H1 (cell line): ENCODE measurements around the gene SLX4IP. TPM values are rescaled to one million over a fixed set of nuclear protein-coding genes. Genes with fewer than 3 reads are reported as not detected.

Experiments used
- CTCF ChIA-PET: fragments of 300-600 bp; sonication (Branson Sonifier 250); formaldehyde crosslinking; loops from one replicate; lab custom pipeline; 2021; ENCODE audit not compliant: partially characterized antibody; lab: Charles Lee
- POLR2A ChIA-PET: fragments of 300-600 bp; sonication (Branson Sonifier 250); formaldehyde crosslinking; loops from one replicate; lab custom pipeline; 2021; ENCODE audit warnings: inconsistent platforms; ENCODE audit not compliant: partially characterized antibody; lab: Charles Lee
- DNase-seq, 2 experiments: peaks; one replicate each; pipeline versions ENCODE4 v3.0.0 to v3.0.0-alpha.2; 2010 to 2022; ENCODE audit warnings: low spot score in 2 of 2, low read depth in 1 of 2, mixed read lengths in 1 of 2
- FAIRE-seq: peaks from 2 replicates; lab custom pipeline; 2011; peaks lifted over from hg19 to GRCh38; lab: Jason Lieb, UNC
- H2AFZ ChIP-seq: 2 replicates; pipeline ENCODE4 v1.8.1; 2012; ENCODE audit warnings: low read length, inconsistent platforms
- H2AK5ac ChIP-seq: 2 replicates; pipeline ENCODE4 v1.6.1; 2013; ENCODE audit warnings: low read depth, low read length
- H2BK120ac ChIP-seq: replicated peaks from 2 replicates; pipeline ENCODE3; 2013; ENCODE audit warnings: low read depth, low read length, inconsistent platforms
- H2BK12ac ChIP-seq: 2 replicates; pipeline ENCODE4 v1.6.1; 2013; ENCODE audit warnings: low read depth, low read length
- H2BK15ac ChIP-seq: 2 replicates; pipeline ENCODE4 v1.6.1; 2013; ENCODE audit warnings: low read length
- H2BK20ac ChIP-seq: 2 replicates; pipeline ENCODE4 v1.6.1; 2013; ENCODE audit warnings: low read length
- H2BK5ac ChIP-seq: 2 replicates; pipeline ENCODE4 v1.6.1; 2013; ENCODE audit warnings: low read depth, low read length
- H3K14ac ChIP-seq: 2 replicates; pipeline ENCODE4 v1.6.1; 2013; ENCODE audit warnings: inconsistent platforms; ENCODE audit not compliant: insufficient read length
- H3K18ac ChIP-seq: 2 replicates; pipeline ENCODE4 v1.6.1; 2013; ENCODE audit warnings: low read length; ENCODE audit errors: extremely low read depth
- H3K23ac ChIP-seq: 2 replicates; pipeline ENCODE4 v1.6.1; 2013; ENCODE audit warnings: inconsistent platforms; ENCODE audit not compliant: insufficient read length
- H3K23me2 ChIP-seq: 2 replicates; pipeline ENCODE4 v1.6.1; 2013; ENCODE audit warnings: low read depth, low read length
- H3K27ac ChIP-seq: 2 replicates; pipeline ENCODE4 v1.6.1; 2011; ENCODE audit warnings: low read depth, low read length, inconsistent platforms
- H3K27me3 ChIP-seq, 4 experiments: replicated peaks in 1 of 4; 1 replicate in 1 of 4; 2 replicates in 3 of 4; pipeline versions ENCODE4 v1.6.1 to v1.8.1; 2011 to 2013; ENCODE audit warnings: low read length in 3 of 4, mild to moderate bottlenecking in 3 of 4, inconsistent platforms in 2 of 4, mixed read lengths in 2 of 4, moderate library complexity in 1 of 4; ENCODE audit not compliant: control insufficient read depth in 3 of 4, insufficient read depth in 3 of 4; ENCODE audit errors: extremely low read depth in 1 of 4
- H3K36me3 ChIP-seq, 4 experiments: 2 replicates each; pipeline versions ENCODE4 v1.6.1 to v1.8.1; 2011 to 2013; ENCODE audit warnings: mild to moderate bottlenecking in 4 of 4, low read length in 3 of 4, moderate library complexity in 2 of 4, control low read depth in 1 of 4, inconsistent platforms in 1 of 4; ENCODE audit not compliant: insufficient read depth in 4 of 4, control insufficient read depth in 2 of 4
- H3K4ac ChIP-seq: replicated peaks from 2 replicates; pipeline ENCODE3; 2013; ENCODE audit warnings: low read length, low read depth, mixed read lengths, inconsistent platforms; ENCODE audit not compliant: insufficient read length
- H3K4me1 ChIP-seq, 4 experiments: replicated peaks in 1 of 4; 1 replicate in 1 of 4; 2 replicates in 3 of 4; pipeline versions ENCODE4 v1.6.1 to v1.8.1; 2011 to 2013; ENCODE audit warnings: low read length in 3 of 4, inconsistent platforms in 2 of 4, mixed read lengths in 1 of 4; ENCODE audit not compliant: insufficient read depth in 4 of 4, control insufficient read depth in 3 of 4
- H3K4me2 ChIP-seq, 2 experiments: 2 replicates each; pipeline versions ENCODE4 v1.6.1 to v1.8.1; 2011 to 2013; ENCODE audit warnings: low read depth in 2 of 2, low read length in 2 of 2, control low read depth in 1 of 2, inconsistent platforms in 1 of 2, mild to moderate bottlenecking in 1 of 2; ENCODE audit not compliant: insufficient read depth in 1 of 2
- H3K4me3 ChIP-seq, 4 experiments: fragments of 200-600, 300-600 bp in 1 of 4; sonication (generic), shearing (Covaris generic), sonication (Bioruptor Twin) in 1 of 4; 2 replicates each; pipeline versions ENCODE4 v1.5.1 to v1.8.1; 2011 to 2016; ENCODE audit warnings: low read length in 4 of 4, low read depth in 3 of 4, control low read depth in 2 of 4, inconsistent platforms in 2 of 4, mild to moderate bottlenecking in 2 of 4, mixed read lengths in 1 of 4, moderate library complexity in 1 of 4; ENCODE audit not compliant: insufficient read depth in 2 of 4; ENCODE audit errors: extremely low read depth in 1 of 4
- H3K56ac ChIP-seq: replicated peaks from 2 replicates; pipeline ENCODE3; 2013; ENCODE audit warnings: low read depth, mild to moderate bottlenecking, mixed read lengths, low read length, inconsistent platforms; ENCODE audit not compliant: insufficient read length
- H3K79me1 ChIP-seq: 2 replicates; pipeline ENCODE4 v1.6.1; 2013; ENCODE audit warnings: low read depth, low read length, control low read depth
- H3K79me2 ChIP-seq, 2 experiments: 2 replicates each; pipeline versions ENCODE4 v1.6.1 to v1.8.1; 2012 to 2013; ENCODE audit warnings: low read length in 2 of 2, mild to moderate bottlenecking in 2 of 2, inconsistent platforms in 1 of 2; ENCODE audit not compliant: insufficient read depth in 2 of 2, control insufficient read depth in 1 of 2
- H3K9ac ChIP-seq, 4 experiments: replicated peaks in 1 of 4; 1 replicate in 1 of 4; 2 replicates in 3 of 4; pipeline versions ENCODE4 v1.6.1 to v1.8.1; 2011 to 2013; ENCODE audit warnings: low read depth in 3 of 4, low read length in 3 of 4, control low read depth in 2 of 4, mild to moderate bottlenecking in 2 of 4, moderate library complexity in 2 of 4, inconsistent platforms in 1 of 4; ENCODE audit errors: extremely low read depth in 1 of 4
- H3K9me3 ChIP-seq, 2 experiments: 2 replicates each; pipeline versions ENCODE4 v1.6.1 to v1.8.1; 2012 to 2013; ENCODE audit warnings: mild to moderate bottlenecking in 2 of 2, moderate library complexity in 2 of 2, control low read depth in 1 of 2, inconsistent platforms in 1 of 2, low read depth in 1 of 2, low read length in 1 of 2, mixed read lengths in 1 of 2; ENCODE audit not compliant: insufficient read depth in 2 of 2
- H4K20me1 ChIP-seq, 2 experiments: replicated peaks in 1 of 2; 2 replicates each; pipeline versions ENCODE3 to v1.8.1; 2011 to 2013; ENCODE audit warnings: inconsistent platforms in 2 of 2, low read length in 2 of 2, mild to moderate bottlenecking in 1 of 2; ENCODE audit not compliant: insufficient read depth in 2 of 2, control insufficient read depth in 1 of 2
- H4K5ac ChIP-seq: 2 replicates; pipeline ENCODE4 v1.6.1; 2013; ENCODE audit warnings: low read length, low read depth, mixed read lengths, inconsistent platforms; ENCODE audit not compliant: insufficient read length
- H4K8ac ChIP-seq: 2 replicates; pipeline ENCODE4 v1.8.0; 2013; ENCODE audit warnings: mild to moderate bottlenecking, moderate library complexity, low read length, inconsistent platforms; ENCODE audit not compliant: insufficient read depth; ENCODE audit errors: extremely low read depth
- H4K91ac ChIP-seq: replicated peaks from 2 replicates; pipeline ENCODE3; 2013; ENCODE audit warnings: low read length, mixed read lengths, inconsistent platforms; ENCODE audit not compliant: insufficient read length
- BACH1 ChIP-seq: IDR thresholded peaks from 2 replicates; pipeline ENCODE4 v1.6.1; 2012; ENCODE audit warnings: low read length, improper control_type of control experiment
- GTF2F1 ChIP-seq: IDR thresholded peaks from 2 replicates; pipeline ENCODE4 v1.6.1; 2012; ENCODE audit warnings: low read depth, low read length, improper control_type of control experiment, borderline replicate concordance
- PHF8 ChIP-seq: fragments of 200-600 bp; sonication (generic); conservative IDR thresholded peaks from 2 replicates; pipeline ENCODE4 v1.7.1; 2012; ENCODE audit warnings: low read depth, mild to moderate bottlenecking, inconsistent platforms, low read length, moderate library complexity
- RXRA ChIP-seq: IDR thresholded peaks from 2 replicates; pipeline ENCODE4 v1.6.1; 2011; ENCODE audit warnings: low read depth, mild to moderate bottlenecking, low read length, moderate library complexity; ENCODE audit not compliant: insufficient read depth
- TBP ChIP-seq: IDR thresholded peaks from 2 replicates; pipeline ENCODE4 v1.6.1; 2011; ENCODE audit warnings: low read depth, low read length, improper control_type of control experiment
- ZNF274 ChIP-seq: IDR thresholded peaks from 2 replicates; pipeline ENCODE4 v1.7.0; 2012; ENCODE audit warnings: low read length, borderline replicate concordance; ENCODE audit errors: extremely low read depth
- WGBS, 2 experiments: shearing (Covaris generic) in 1 of 2; methylation state at CpG; one replicate each; pipeline versions ENCODE4 v1.1.6 to v1.1.7; 2013 to 2015; ENCODE audit warnings: low lambda C conversion rate in 2 of 2, mixed read lengths in 2 of 2, inconsistent platforms in 1 of 2, low coverage in 1 of 2, missing lambda C conversion rate in 1 of 2; ENCODE audit not compliant: insufficient replicate concordance in 2 of 2, insufficient coverage in 1 of 2, insufficient read length in 1 of 2; ENCODE audit errors: extremely low coverage in 1 of 2, missing lambda C conversion rate in 1 of 2; 5-methylcytosine and 5-hydroxymethylcytosine counted together
- polyA plus RNA-seq, 7 experiments: library from polyadenylated mRNA; depleted of rRNA in 3 of 7; stranded (reverse) in 5 of 7; unstranded in 2 of 7; fragments of >200 nt in 5 of 7; fragments of 200-250 nt in 2 of 7; gene quantifications; 1 replicate in 5 of 7; 2 replicates in 1 of 7; 4 replicates in 1 of 7; pipeline versions ENCODE4 v1.2.1 to v1.2.3, GENCODE V29; 2011 to 2013; ENCODE audit warnings: missing spikeins in 2 of 7, mixed read lengths in 2 of 7
- total RNA-seq: library from RNA; stranded (reverse); fragmentation: NEBNext Ultra II Directional; extraction: Animal tissue kit (Norgen Biotek cat#: 25700); gene quantifications from 2 replicates; pipeline ENCODE4 v1.2.1, GENCODE V29; 2021

Gene SLX4IP
- total and polyA plus RNA-seq, 2 of the 8 experiments (the other 6 are each of a cell fraction or from before 2014, with no cell fraction given): 2.4 to 8.7 TPM

- FAIRE-seq: no peak
- no peak overlapping the region; the same call in 1 of the 2 replicates for H3K27ac ChIP-seq
- no peak overlapping the region for H2AFZ ChIP-seq
- H3K9me3 ChIP-seq: no peaks in the 10 kb centered on the region
- no peak overlapping the region for H4K8ac ChIP-seq
- ChIA-PET POLR2A (no interaction called here), CTCF (interaction anchor here (1.0 to 2.8 kb wide), 3 partner anchors 10 to 649 kb away, joined by 3 to 6 read pairs (median 3); no protein-coding TSS in a partner anchor)
- H3K4me3 ChIP-seq: no peak overlapping the region
- 90% methylated on average over 5 of the region's 5 CpGs; no CpG with 5 or more reads in 1 of the 2 experiments for WGBS, 2 experiments
- H3K79me2 ChIP-seq: no peaks in the 10 kb centered on the region
- H3K14ac ChIP-seq: no peak overlapping the region
- no peak overlapping the region for H3K23ac ChIP-seq
- H3K27me3 ChIP-seq: no peaks in the 10 kb centered on the region
- H2BK120ac ChIP-seq: no peak overlapping the region
- H4K5ac ChIP-seq: no peak overlapping the region
- no peak overlapping the region for H2BK5ac ChIP-seq
- no peaks in the 10 kb centered on the region for H4K20me1 ChIP-seq
- no peak overlapping the region for H2BK12ac ChIP-seq
- H4K91ac ChIP-seq: no peak overlapping the region
- no peaks in the 10 kb centered on the region for H3K36me3 ChIP-seq
- peaks cover 3 to 31% (median 14%) of the 10 kb centered on the region in 4 experiments for H3K4me1 ChIP-seq
- H3K23me2 ChIP-seq: no peaks in the 10 kb centered on the region
- no peak for DNase-seq
- no peak overlapping the region for H3K9ac ChIP-seq
- H3K18ac ChIP-seq: no peak overlapping the region
- H2BK15ac ChIP-seq: no peak overlapping the region
- H2BK20ac ChIP-seq: no peak overlapping the region
- H3K4ac ChIP-seq: no peak overlapping the region
- H2AK5ac ChIP-seq: no peak overlapping the region
- no peak overlapping the region for H3K4me2 ChIP-seq
- H3K56ac ChIP-seq: no peak overlapping the region
- no peaks in the 10 kb centered on the region for H3K79me1 ChIP-seq
- TF ChIP-seq TBP (no peak), PHF8 (no peak), RXRA (no peak), BACH1 (no peak), GTF2F1 (no peak), ZNF274 (no peak)
Observed at GRCh38 chr20:10555865-10556308, 120.8 kb downstream of the SLX4IP start.
